Common myeloid progenitor, CD34-positive (primary cell): ENCODE data around the gene TLDC2.
"Not testable (repeated sequence)": the region's sequence is repeated elsewhere in the genome, so short reads cannot be mapped to it uniquely, and the experiment has no call there.

Experiments used
- CTCF ChIA-PET: fragments of 350-600 bp; sonication (Branson Sonifier 250); formaldehyde crosslinking; loops from one replicate; lab custom pipeline; 2021; ENCODE audit warnings: antibody characterized with exemption; lab: Charles Lee
- POLR2A ChIA-PET: fragments of 350-600 bp; sonication (Branson Sonifier 250); formaldehyde crosslinking; loops from one replicate; lab custom pipeline; 2021; ENCODE audit warnings: antibody characterized with exemption; lab: Charles Lee
- DNase-seq, 3 donors: peaks; one replicate each; pipeline versions ENCODE4 v3.0.0 to v3.0.0-alpha.2; 2013
- H3K27ac ChIP-seq, 2 experiments: 1 replicate in 1 of 2; 2 replicates in 1 of 2; pipeline ENCODE4 v1.7.0; 2013; ENCODE audit warnings: inconsistent platforms in 2 of 2, low read length in 2 of 2, mild to moderate bottlenecking in 2 of 2, low read depth in 1 of 2, moderate library complexity in 1 of 2; ENCODE audit not compliant: severe bottlenecking in 2 of 2, insufficient read depth in 1 of 2, poor library complexity in 1 of 2
- H3K27me3 ChIP-seq, 5 experiments: replicated peaks in 2 of 5; 1 replicate in 3 of 5; 2 replicates in 2 of 5; pipeline versions ENCODE4 v1.6.1 to v1.7.0; 2013; ENCODE audit warnings: low read length in 4 of 5, mild to moderate bottlenecking in 2 of 5, moderate library complexity in 2 of 5, inconsistent platforms in 1 of 5; ENCODE audit not compliant: insufficient read depth in 5 of 5, control insufficient read depth in 4 of 5
- H3K36me3 ChIP-seq, 4 experiments: 1 replicate in 2 of 4; 2 replicates in 2 of 4; pipeline versions ENCODE4 v1.6.1 to v1.7.0; 2013; ENCODE audit warnings: low read length in 3 of 4, control low read depth in 1 of 4, mild to moderate bottlenecking in 1 of 4; ENCODE audit not compliant: control insufficient read depth in 4 of 4, insufficient read depth in 4 of 4
- H3K4me1 ChIP-seq, 4 experiments: 1 replicate in 3 of 4; 2 replicates in 1 of 4; pipeline versions ENCODE4 v1.6.1 to v1.7.1; 2013; ENCODE audit warnings: low read length in 3 of 4, mild to moderate bottlenecking in 3 of 4, control low read depth in 1 of 4, inconsistent platforms in 1 of 4, moderate library complexity in 1 of 4; ENCODE audit not compliant: control insufficient read depth in 4 of 4, insufficient read depth in 4 of 4; ENCODE audit errors: control extremely low read depth in 1 of 4
- H3K4me3 ChIP-seq, 7 experiments: 1 replicate in 4 of 7; 2 replicates in 3 of 7; pipeline versions ENCODE4 v1.5.1 to v1.7.0; 2013; ENCODE audit warnings: mild to moderate bottlenecking in 7 of 7, low read length in 6 of 7, moderate library complexity in 6 of 7, inconsistent platforms in 2 of 7, low read depth in 2 of 7, control low read depth in 1 of 7; ENCODE audit not compliant: insufficient read depth in 4 of 7, control insufficient read depth in 1 of 7; ENCODE audit errors: extremely low read depth in 1 of 7
- H3K9me3 ChIP-seq, 5 experiments: 1 replicate in 4 of 5; 2 replicates in 1 of 5; pipeline versions ENCODE4 v1.6.1 to v1.7.1; 2013; ENCODE audit warnings: low read length in 4 of 5, mild to moderate bottlenecking in 2 of 5, inconsistent platforms in 1 of 5, low read depth in 1 of 5, moderate library complexity in 1 of 5; ENCODE audit not compliant: control insufficient read depth in 4 of 5, insufficient read depth in 2 of 5; ENCODE audit errors: control extremely low read depth in 1 of 5
- WGBS: methylation state at CpG from one replicate; pipeline ENCODE4 v1.1.5; 2013; ENCODE audit not compliant: insufficient coverage; 5-methylcytosine and 5-hydroxymethylcytosine counted together

The TLDC2 gene

GRCh38 chr20:36833275-36834020 lies 42.5 kb upstream of the TLDC2 start:
- DNase-seq = no peak
- Histone ChIP-seq H3K27ac (no peak overlapping the region), H3K4me1 (peaks cover 0 to 19% (median 16%) of the 10 kb centered on the region in 4 experiments), H3K4me3 (no peak overlapping the region), H3K9me3 (no peaks in the 10 kb centered on the region), H3K36me3 (peaks cover 3 to 28% (median 14%) of the 10 kb centered on the region in 4 experiments), H3K27me3 (no peaks in the 10 kb centered on the region)
- ChIA-PET POLR2A (no interaction called here), CTCF (interaction anchor here (0.6 to 3.9 kb wide), 4 partner anchors 13 to 1560 kb away, joined by 3 to 19 read pairs (median 6); no protein-coding TSS in a partner anchor)
- 93% methylated on average over 15 of the region's 19 CpGs for WGBS

- H3K4me3 ChIP-seq = peak overlapping the region in 6 of 7 experiments; percentile 19 to 78 (median 50)
- H3K27me3 ChIP-seq = no peaks in the 10 kb centered on the region
- no peaks in the 10 kb centered on the region for H3K9me3 ChIP-seq
- POLR2A ChIA-PET = interaction anchor here (2.2 kb wide), 1 partner anchor 28 kb away, joined by 9 read pairs; a partner anchor contains a TSS
- H3K4me1 ChIP-seq = peaks cover 0 to 19% (median 16%) of the 10 kb centered on the region in 4 experiments
- peaks cover 2 to 17% (median 13%) of the 10 kb centered on the region in 4 experiments for H3K36me3 ChIP-seq
- H3K27ac ChIP-seq = peak overlapping the region in 1 of 2 experiments; percentile 34
- no peak for DNase-seq
- CTCF ChIA-PET = interaction anchor here (0.6 to 4.8 kb wide), 7 partner anchors 9 to 61 kb away, joined by 3 to 29 read pairs (median 6); partner anchors contain the start of gene DSN1
- 79% methylated on average over 4 of the region's 5 CpGs for WGBS
These were observed 40.9 kb upstream of the TLDC2 start for GRCh38 chr20:36835025-36835424.

GRCh38 chr20:36835453-36836198 lies 40.3 kb upstream of the TLDC2 start:
- peaks cover 2 to 17% (median 12%) of the 10 kb centered on the region in 4 experiments for H3K36me3 ChIP-seq
- ChIA-PET CTCF (interaction anchor here (0.5 to 4.8 kb wide), 12 partner anchors 10 to 62 kb away, joined by 3 to 29 read pairs (median 3); partner anchors contain the start of gene DSN1), POLR2A (interaction anchor here (2.2 kb wide), 1 partner anchor 28 kb away, joined by 9 read pairs; a partner anchor contains a TSS)
- H3K4me1 ChIP-seq = peaks cover 0 to 19% (median 16%) of the 10 kb centered on the region in 4 experiments
- DNase-seq = peak; percentile 89 to 96 (median 95)
- H3K9me3 ChIP-seq = no peaks in the 10 kb centered on the region
- 2% methylated on average over 20 of the region's 28 CpGs for WGBS
- H3K27me3 ChIP-seq = no peaks in the 10 kb centered on the region
- peak overlapping the region in 1 of 2 experiments; percentile 34 for H3K27ac ChIP-seq
- H3K4me3 ChIP-seq = peak overlapping the region; percentile 19 to 78 (median 47)

GRCh38 chr20:36836591-36837269 lies 39.2 kb upstream of the TLDC2 start:
- peak; percentile 53 to 69 (median 68) for DNase-seq
- H3K27me3 ChIP-seq = no peaks in the 10 kb centered on the region
- no peak overlapping the region for H3K4me3 ChIP-seq
- peaks cover 0 to 16% (median 12%) of the 10 kb centered on the region in 4 experiments for H3K36me3 ChIP-seq
- ChIA-PET CTCF (interaction anchor here (0.7 to 4.8 kb wide), 9 partner anchors 10 to 428 kb away, joined by 3 to 29 read pairs (median 6); partner anchors contain the start of gene DSN1), POLR2A (interaction anchor here (2.2 kb wide), 1 partner anchor 27 kb away, joined by 9 read pairs; a partner anchor contains a TSS)
- peaks cover 0 to 25% (median 20%) of the 10 kb centered on the region in 4 experiments for H3K4me1 ChIP-seq
- 87% methylated on average over 4 of the region's 9 CpGs for WGBS
- H3K27ac ChIP-seq = peak overlapping the region in 1 of 2 experiments; percentile 63
- H3K9me3 ChIP-seq = no peaks in the 10 kb centered on the region

GRCh38 chr20:36838376-36838775 lies 37.6 kb upstream of the TLDC2 start:
- H3K4me3 ChIP-seq, H3K27ac ChIP-seq, H3K36me3 ChIP-seq, H3K27me3 ChIP-seq, H3K9me3 ChIP-seq, POLR2A ChIA-PET: not testable (repeated sequence)
- CTCF ChIA-PET = interaction anchor here (1.3 to 4.8 kb wide), 3 partner anchors 9 to 17 kb away, joined by 4 to 29 read pairs (median 4); no protein-coding TSS in a partner anchor
- DNase-seq = peak in 1 of 3 donors; percentile 34
- H3K4me1 ChIP-seq = peaks cover 6 to 39% (median 35%) of the 10 kb centered on the region in 4 experiments
- 85% methylated on average over 3 of the region's 3 CpGs for WGBS

GRCh38 chr20:36839150-36839549 lies 36.8 kb upstream of the TLDC2 start:
- Histone ChIP-seq H3K36me3 (peaks cover 0 to 10% (median 6%) of the 10 kb centered on the region in 4 experiments), H3K9me3 (no peaks in the 10 kb centered on the region), H3K27me3 (no peaks in the 10 kb centered on the region), H3K27ac (no peak overlapping the region), H3K4me3 (no peak overlapping the region), H3K4me1 (peaks cover 6 to 42% (median 38%) of the 10 kb centered on the region in 4 experiments)
- WGBS = 97% methylated on average over 23 of the region's 23 CpGs
- ChIA-PET POLR2A (interaction anchor here (0.6 kb wide), 1 partner anchor 33 kb away, joined by 3 read pairs; no protein-coding TSS in a partner anchor), CTCF (interaction anchor here (1.3 to 4.8 kb wide), 3 partner anchors 9 to 17 kb away, joined by 4 to 29 read pairs (median 4); no protein-coding TSS in a partner anchor)
- DNase-seq = no peak
